ENCODE results near the gene PCDHGB2.
A peak's percentile ranks its signal among the peaks of the same experiment; 100 is the strongest.

- TF ChIP-seq CTCF (IDR thresholded peaks at IDR 0.05) = peak in 2 of 3 experiments; percentile 8 to 23
- TF ChIP-seq POLR2A (IDR thresholded peaks at IDR 0.05) = no peak
These were observed 29.3 kb upstream of the PCDHGB2 start, which contains the start of gene PCDHGA1 for GRCh38 chr5:141330299-141331080.
